NCI-H1694 (cell line): Measurements from ENCODE around the gene CEP126.
"Not testable (repeated sequence)": the region's sequence is repeated elsewhere in the genome, so short reads cannot be mapped to it uniquely, and the experiment has no call there.

Experiments used
- DNase-seq: peaks from one replicate; lab custom pipeline; 2025; lab: John Stamatoyannopoulos, UW

CEP126 gene

DNA sequence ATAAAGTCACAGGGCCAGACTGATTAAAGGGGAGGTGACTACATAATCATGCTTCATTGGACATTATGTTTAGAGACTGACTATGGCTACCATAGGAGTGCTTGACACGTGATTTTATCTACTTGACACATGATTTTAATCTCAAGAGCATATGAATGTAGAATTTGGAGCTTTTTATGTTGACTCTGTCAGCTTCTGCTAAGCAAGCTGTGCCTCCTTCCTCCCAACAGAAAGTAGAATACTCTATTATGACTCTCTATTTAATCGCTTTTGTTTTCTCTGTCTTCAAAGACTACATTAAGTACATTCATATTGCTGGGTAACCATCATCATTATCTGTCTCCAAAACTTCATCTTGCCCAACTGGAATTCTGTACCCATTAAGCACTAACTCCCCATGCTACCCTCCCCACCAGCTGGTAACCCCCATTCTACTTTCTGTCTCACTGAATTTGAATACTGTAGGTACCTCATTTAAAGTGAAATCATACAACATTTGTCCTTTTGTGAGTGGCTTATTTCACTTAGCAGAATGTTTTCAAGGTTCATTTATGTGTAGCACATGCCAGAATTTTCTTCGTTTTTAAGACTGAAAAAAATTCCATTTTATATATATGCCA, 26.2 kb downstream of the CEP126 start:
- DNase-seq, result no peak

DNA sequence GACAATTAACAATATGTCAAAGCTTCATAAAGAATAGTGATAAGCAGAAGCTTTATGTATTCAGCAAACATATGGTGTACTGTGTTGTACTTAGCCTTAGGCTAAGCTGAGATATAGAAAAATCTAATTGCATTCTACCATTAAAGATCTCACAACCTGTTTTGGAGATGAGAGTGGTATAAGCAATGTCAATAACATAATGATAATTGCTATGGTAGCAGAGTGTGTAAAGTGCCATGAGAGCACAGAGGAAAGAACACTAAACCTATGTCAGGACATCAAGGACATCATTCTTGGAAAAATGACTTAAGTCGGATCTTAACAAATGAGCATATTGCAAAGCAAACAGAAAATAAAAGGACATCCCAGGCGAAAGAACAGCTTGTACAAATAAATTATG, 30.1 kb downstream of the CEP126 start:
- DNase-seq, result no peak

DNA sequence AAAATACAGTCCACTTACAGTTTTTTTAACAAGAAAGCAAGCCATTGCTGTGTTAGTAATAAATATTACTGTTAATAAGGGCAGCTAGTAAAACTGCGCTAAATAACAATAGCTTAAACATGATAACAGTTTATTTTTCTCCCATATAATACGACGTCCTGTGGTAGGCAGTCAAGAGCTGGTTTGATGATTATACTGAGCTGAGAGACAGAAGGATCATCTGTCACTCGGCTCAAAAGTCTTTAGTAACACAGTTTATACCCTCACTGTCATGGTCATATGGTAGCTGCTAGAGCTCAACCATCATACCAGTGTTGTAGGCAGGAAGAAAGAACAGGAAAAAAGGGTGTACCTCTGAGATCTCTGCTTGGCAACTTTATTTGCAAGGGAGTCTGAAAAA, 30.6 kb downstream of the CEP126 start:
- no peak for DNase-seq

DNA sequence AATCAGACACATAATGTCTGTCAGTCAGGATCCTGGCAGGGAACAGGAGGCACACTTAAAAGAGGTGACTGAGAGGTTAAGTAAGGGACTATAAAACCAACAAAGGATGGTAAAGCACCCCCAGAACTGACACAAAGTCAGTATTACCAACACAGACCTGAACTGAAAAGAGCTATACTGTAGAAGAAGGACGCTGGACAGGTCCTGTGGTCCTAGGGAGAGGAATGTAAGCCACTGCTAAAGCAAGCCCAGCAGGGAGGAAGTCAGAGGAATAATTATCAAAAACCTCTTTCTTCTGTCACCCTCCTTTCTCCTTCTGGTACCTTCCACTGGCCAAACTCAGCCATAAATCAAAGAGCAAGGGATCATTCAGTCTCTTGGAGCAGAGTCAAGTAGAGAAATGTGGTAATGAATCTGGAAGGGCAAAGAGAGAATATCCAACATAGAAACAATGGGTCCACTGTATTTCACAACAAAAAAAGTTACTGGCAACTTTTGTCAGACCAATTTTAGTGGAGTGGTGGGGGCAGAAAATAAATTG, 34.9 kb downstream of the CEP126 start:
- DNase-seq, result no peak

DNA sequence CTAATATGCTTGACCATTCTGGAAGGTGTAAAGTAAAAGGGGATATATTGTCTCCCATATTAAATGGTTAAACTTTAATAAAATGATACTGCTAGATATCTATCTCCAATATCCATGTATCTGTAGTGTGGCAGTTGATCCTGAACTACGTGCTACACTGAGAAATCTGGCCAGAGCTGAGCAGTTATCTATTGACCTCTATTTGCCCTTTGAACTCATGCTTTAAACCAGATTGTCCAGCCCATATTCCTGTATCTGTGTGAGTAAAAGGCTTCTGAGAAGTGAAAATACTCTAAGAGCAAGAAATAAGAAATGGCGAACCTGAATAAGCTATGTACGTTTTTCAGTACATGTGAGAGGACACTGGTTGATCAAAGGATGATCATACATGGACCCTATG, 40.5 kb downstream of the CEP126 start:
- no peak for DNase-seq

DNA sequence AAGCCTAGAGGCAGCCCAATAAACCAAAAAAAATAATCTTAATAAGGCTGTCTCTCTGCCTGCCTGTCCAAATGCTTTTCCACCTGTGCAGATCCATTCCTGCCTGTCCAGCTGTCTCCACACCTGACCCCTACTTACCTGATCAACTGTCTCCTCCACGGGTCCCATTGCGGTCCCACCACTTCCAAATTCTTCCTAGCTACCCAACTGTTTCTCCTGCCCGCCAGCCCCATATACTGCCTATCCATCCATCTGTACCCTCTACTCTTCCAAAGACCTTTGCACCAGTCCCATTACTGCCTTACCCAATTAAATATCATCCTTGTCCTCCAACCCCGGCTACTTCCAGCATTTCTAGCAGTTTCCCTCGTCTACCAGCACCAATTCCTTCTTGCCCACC, 40.9 kb downstream of the CEP126 start:
- no peak for DNase-seq

DNA sequence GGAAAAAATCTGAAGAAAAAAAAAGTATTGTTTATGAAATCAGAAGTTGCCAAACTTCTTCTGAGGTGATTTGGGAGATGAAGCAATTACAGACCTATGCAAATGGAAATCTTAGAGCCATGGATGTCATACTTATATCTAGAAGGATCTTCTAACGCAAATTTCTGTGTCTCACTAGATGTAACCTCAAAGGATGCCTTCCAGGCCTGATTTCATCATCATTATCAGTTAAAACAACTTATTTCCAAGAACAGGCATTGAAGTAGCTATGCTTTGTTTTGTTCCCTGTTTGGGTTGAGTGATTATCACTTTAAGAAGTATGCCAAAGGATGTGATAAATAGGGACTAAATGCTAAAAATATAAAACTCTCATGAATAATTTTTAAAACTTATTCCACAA, 45.4 kb downstream of the CEP126 start:
- DNase-seq, result no peak

DNA sequence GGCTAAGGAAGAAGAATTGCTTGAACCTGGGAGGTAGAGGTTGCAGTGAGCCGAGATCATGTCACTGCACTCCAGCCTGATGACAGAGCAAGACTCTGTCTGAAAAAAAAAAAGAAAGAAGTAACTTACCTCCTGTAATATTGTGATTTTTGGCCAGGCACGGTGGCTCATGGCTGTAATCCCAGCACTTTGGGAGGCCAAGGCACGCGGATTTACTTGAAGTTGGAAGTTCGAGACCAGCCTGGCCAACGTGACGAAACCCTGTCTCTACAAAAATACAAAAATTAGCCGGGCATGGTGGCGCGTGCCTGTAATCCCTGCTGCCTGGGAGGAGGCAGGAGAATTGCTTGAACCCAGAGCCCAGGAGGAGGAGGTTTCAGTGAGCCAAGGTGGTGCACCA, 49.4 kb downstream of the CEP126 start:
- DNase-seq, result not testable (repeated sequence)

DNA sequence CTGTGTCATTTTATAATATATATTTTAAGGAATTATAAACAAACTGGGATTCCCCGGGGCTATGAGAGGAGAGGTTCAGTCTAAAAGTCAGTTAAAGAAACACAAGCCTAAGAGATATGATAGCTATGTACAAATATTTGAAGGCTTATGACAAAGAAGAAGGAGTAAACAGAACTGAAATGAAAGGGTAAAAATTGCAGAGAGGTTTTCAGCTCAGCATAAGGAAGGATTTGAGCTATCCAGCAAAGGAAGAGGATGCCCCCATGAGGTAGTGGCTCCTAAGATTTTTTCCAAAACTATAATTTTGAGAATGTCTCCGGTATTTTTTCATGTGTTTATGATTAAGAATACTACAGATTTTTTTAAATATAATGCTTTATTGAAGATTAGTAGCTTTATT, 59.4 kb downstream of the CEP126 start:
- DNase-seq, result no peak

DNA sequence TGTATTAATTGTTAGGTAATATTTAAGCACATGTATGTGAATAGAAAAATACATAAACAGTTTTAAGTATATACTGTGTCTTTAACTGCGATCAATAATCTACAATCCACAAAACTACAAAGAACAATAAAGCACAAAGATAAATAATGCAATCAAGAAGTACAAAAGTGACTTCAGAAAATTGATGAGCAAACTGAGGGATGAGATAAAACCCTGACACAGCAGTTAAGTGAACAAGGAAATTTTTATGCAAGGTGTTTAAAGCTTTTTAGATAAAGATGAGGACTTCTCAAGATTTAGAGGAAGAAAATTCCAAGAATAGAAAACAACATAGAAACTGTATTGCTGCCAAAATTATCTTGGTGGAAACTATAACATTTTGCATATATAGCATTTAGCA, 60.0 kb downstream of the CEP126 start:
- no peak for DNase-seq

DNA sequence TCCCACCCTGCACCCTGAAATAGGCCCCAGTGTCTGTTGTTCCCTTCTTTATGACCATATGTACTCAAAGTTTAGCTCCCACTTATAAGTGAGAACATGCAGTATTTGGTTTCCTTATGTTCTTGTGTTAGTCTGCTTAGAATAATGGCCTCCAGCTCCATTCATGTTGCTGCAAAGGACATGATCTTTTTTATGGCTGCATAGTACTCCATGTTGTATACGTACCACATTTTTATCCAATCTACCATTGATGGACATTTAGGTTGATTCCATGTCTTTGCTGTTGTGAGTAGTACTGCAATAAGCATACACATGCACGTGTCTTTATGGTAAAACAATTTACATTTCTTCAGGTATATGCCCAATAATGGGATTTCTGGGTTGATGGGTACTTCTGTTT, 60.9 kb downstream of the CEP126 start:
- no peak for DNase-seq

DNA sequence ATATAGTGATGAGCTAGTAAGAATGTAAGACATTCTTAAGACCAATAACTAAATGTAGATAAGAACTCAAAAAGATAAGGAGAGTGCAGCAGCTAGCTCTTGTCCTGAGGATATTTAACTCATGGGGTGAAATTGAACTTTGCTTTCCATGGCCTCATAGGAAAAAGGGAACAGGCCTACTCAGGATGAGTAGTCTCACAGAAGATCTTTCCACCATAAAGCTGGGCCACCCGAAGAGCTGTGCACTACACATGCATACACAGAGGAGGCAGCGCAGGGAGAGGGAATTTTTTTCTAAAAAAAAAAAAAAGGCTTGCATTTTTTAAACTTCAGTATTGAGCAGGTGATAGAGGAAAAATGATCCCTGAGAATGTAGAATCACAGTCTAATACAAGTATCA, 72.6 kb downstream of the CEP126 start:
- DNase-seq, result no peak

DNA sequence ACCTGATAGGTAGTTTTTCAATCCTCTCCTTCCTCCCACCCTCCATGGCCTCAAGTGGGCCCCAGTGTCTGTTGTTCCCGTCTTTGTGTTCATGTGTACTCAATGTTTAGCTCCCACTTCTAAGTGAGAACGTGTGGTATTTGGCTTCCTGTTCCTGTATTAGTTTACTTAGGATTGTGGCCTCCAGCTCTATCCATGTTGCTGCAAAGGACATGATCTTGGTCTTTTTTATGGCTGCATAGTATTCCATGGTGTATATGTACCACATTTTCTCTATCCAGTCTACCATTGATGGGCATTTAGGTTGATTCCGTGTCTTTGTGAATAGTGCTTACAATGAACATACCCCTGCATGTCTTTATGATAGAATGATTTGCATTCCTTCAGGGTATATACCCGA, 78.4 kb downstream of the CEP126 start:
- DNase-seq, result no peak

DNA sequence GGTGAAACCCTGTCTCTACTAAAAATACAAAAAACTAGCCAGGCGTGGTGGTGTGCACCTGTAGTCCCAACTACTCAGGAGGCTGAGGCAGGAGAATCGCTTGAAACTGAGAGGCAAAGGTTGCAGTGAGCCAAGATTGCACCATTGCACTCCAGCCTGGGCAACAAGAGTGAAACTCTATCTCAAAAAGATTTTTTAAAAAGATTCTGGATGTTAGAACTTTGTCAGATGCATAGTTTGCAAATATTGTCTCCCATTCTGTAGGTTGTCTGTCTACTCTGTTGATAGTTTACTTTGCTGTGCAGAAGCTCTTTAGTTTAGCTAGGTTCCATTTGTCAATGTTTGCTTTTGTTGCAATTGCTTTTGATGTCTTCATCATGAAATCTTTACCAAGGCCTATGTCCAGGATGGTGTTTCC, 79.3 kb downstream of the CEP126 start:
- not testable (repeated sequence) for DNase-seq

DNA sequence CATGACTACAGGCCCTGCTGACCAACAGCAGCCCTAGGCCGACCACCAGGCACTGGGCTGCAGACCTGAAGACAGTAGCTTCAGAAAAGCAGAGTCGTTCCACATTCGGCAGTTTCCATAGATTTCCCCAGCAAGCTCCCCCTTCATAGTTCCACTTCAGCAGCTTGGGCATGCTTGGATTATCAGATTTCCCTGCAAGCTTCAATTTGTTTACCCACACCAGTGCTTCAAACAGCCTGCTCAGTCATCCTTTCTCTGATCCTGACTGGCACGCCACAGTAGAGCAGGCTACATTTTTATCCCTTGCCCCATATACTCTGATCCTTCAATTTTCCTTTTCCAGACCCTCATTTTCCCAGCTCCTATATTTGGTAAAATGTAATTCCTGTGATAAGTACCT, 81.3 kb downstream of the CEP126 start:
- DNase-seq, result no peak

DNA sequence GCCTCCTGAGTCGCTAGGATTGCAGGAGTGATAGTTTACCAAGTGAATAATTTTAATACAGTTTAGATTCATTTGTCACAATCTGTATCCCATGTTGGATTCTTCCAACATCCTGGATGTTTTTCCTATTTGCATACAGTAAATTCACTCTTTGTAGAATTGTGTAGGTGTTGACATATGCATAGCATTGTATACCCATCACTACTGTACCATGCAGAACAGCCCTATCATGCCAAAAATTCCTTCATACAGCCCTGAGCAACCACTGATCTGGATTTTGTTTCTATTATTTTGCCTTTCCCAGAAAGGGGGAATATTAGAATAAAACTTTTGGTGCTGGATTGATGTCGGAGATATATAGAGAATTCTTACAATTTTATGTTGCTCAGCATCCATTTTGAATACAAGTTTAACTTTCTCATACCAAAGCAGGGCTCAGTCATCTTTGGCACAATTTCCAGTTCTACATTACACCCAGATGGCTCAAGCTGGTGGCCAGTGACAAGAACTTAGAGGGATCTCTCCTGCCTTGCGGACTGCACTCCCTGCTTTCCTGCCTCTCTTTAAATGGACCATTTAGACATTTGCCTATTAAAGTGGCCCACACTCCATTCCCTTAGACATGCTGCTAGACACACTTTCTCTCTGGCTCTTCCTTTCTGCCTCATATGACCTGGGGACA, 87.0 kb downstream of the CEP126 start:
- DNase-seq, result no peak

DNA sequence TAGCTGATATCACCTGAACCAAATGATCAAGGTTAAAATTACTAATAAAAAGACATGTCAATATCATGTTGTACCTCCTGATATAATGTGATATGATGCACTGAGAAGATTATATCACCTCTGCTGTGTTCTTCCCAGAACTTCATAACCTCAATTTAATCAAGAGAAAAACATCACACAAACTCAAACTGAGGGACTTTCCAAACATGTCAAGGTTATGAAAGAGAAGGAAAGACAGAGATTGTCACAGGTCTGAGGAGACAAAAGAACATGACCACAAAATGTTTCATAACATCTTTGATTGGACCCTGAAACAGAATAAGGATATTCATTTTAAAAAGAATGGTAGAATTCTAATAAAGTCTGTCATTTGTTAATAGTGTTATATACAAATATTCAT, 89.4 kb downstream of the CEP126 start:
- DNase-seq, result no peak

DNA sequence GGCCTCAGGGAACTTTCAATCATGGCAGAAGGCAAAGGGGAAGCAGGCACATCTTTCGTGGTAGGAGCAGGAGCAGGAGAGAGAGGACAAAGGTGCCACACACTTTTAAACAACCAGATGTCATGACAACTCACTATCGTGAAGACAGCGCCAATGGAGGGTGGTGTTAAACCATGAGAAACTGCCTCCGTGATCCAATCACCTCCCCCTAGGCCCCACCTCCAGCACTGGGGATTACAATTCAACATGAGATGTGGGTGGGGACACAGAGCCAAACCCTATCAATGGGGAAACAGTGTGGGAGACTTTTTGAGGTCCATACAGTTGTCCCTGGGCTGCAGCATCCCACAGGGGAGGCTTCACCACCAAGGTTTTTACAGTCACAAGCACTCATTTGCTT, 90.5 kb downstream of the CEP126 start:
- no peak for DNase-seq

DNA sequence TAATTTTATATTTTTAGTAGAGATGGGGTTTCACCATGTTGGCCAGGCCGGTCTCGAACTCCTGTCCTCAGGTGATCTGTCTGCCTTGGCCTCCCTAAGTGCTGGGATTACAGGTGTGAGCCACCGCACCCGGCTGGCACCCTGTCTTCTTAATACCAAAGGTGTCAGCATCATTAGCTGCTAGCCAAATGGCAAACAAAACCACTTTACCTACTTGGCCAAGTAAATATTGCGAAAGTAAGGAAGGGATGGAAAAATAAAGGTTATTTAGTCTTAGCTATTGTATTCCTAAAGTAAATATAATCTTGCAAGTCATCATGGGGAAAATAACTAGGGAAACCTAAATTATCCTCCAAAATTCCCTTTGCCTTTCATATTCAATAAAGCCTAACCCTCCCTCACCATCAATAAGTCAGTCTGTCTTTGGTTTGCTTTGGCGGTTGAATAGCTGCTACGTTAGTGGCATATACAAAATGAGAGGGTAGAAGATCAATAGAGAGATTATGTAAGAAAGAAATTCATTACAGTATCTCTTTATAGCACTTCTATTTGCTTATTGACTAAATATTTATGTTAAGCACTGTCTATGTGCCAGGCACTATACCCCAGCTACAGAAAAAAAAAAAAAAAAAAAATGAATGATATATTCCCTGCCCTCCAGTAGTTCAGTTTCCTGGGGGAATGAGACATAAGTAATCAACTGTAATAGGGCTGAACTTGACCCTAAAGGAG, 92.2 kb downstream of the CEP126 start:
- DNase-seq, result no peak

DNA sequence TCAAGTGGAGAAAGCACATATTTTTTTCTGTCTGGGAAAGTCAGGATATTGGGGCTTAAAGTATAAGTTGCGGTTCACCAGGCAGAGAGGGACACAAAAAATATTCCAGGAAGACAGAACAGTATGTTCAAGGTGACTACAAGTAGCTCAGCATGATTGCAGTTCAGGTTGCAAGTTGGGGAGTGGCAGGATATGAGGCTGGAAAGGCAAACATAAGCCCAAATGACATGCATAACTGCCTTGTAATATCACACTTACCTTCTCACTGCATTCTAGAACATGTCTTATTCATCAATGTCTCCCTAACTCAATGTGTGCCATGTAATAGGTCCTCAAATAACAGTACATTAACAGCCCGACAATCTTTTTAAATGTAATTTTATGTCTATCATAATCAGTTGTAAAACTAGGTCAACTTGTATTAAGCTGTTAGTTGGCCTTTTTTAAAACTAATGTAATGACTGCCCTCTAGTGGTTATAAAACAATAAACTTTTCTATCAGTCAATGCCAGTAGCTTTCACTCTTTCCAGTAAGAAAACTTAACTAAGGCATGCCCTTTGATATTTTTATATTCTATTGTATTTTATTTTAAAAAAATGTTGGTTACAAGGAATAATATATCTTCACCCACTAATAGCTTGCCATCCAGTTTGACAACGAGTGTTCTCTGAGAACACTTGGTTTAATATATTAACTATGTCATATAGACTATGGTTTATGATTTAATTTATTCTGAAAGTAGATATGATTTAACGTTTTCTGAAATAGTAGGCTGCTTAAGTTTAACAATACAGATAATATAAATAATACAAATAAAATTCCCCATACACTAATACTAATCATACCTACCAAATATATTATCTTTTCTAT, 93.0 kb downstream of the CEP126 start:
- DNase-seq, result peak; percentile 4

DNA sequence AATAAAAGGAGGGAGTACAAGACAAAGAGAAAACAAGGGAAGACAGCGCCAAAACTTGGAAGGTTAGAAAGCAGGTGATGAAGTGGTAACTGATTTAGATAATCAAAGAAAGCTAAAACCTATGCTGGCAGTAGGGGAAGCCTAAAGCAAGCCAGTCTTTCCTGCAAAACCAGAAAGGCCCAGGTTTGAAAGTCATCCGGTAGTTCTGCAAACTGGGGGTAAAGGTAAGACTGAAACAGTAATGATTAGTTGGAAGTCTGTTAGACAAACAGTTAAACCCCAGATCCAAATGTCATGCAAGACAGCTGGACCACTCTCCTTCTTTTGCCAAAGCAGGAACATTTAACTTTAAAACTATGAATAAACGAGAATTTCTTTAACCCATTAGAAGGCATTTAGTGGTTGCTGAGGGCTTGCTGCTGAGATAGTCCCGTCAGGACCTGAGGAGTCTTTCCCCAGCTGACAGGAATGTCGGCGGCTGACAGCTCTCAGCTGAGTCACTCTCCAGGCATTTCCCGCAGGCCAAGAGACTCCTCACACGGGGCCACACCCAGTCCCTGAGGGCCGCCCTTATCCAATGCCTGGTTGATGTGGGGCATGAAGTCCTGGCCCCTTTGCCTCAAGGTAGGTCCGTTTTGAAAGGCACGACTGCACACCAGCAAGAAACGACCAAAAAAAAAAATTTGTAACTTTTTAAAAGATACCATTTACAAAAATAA, 96.1 kb downstream of the CEP126 start:
- DNase-seq, result no peak

DNA sequence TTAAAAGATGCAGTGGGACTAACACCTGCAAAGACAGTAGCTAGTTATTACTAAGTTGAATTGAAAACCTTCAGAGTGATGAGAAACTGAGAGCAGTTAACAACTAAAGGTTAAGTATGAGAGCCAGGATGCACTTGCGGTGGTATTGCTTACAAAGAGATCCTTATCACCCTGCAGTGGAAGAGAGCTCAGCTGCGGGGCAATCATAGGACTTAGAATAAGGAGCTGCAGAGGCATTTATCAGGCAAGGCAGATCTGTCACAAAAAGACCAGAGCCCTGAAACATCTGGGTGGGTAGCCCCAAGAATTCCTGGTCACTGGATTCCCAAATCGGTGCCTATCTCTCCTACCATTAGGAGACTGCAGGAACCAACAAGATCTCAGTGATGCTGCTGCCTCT, 98.1 kb downstream of the CEP126 start:
- no peak for DNase-seq
